PC-9 (cell line): ENCODE results near the gene PLXDC1.

ENCODE experiments used
- EZH2 ChIP-seq: fragments of 200-600 bp; sonication (generic); IDR thresholded peaks from 2 replicates; pipeline ENCODE4 v1.8.0; 2017; ENCODE audit warnings: antibody characterized with exemption, low read depth
- TF ChIP-seq, protein P1 (sequence below): fragments of 200-600 bp; sonication (generic); conservative IDR thresholded peaks from 2 replicates; pipeline ENCODE4 v1.6.1; 2017; ENCODE audit warnings: mixed run types, antibody characterized with exemption, mild to moderate bottlenecking, moderate library complexity

DNA sequence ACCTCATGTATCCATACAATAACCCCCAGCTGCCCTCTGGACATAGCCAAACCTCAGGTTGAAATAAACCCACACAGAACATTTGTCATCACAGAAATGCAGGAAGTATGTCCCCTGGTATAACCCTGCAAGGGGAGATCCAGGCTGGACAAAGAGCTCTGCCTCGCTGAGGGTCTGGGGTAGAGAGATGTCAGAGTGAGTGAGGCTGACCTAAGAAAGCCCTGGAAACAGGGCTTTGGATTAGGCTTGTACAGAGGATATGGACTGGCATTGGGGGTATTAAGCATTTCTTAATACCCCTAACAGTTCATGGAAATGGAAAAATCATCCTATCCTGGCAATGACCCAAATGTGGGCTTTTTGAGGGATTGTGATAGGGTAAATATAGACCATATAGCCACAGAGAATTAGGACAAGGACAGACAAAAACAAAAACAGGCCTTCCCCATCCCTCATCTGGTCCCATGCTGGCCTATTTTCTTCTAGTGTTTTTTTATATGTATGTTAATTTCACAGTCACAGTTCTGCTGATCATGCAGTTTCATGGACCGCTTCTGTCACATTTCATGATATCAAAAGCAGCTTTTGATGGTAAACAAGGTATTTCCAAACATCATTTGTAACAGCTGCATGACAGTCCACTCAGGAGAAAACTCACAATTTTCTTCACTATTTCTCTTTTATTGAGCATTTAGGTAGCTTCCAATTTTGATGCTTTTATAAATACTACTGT is 26.1 kb downstream of the PLXDC1 start:
- no peak for TF ChIP-seq EZH2
- TF ChIP-seq, protein P1, sequence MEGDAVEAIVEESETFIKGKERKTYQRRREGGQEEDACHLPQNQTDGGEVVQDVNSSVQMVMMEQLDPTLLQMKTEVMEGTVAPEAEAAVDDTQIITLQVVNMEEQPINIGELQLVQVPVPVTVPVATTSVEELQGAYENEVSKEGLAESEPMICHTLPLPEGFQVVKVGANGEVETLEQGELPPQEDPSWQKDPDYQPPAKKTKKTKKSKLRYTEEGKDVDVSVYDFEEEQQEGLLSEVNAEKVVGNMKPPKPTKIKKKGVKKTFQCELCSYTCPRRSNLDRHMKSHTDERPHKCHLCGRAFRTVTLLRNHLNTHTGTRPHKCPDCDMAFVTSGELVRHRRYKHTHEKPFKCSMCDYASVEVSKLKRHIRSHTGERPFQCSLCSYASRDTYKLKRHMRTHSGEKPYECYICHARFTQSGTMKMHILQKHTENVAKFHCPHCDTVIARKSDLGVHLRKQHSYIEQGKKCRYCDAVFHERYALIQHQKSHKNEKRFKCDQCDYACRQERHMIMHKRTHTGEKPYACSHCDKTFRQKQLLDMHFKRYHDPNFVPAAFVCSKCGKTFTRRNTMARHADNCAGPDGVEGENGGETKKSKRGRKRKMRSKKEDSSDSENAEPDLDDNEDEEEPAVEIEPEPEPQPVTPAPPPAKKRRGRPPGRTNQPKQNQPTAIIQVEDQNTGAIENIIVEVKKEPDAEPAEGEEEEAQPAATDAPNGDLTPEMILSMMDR = no peak
